ENCODE data around the gene YPEL4. TPM values are rescaled to one million over a fixed set of nuclear protein-coding genes. Genes with fewer than 3 reads are reported as not detected.
"Not testable (repeated sequence)": the region's sequence is repeated elsewhere in the genome, so short reads cannot be mapped to it uniquely, and the experiment has no call there.

Gene YPEL4
- total RNA-seq (ENCODE audit: low replicate concordance) = 0.38 and 0.48 TPM in 2 replicates
- long read RNA-seq = 0 reads

GRCh38 chr11:57649826-57650738, at the start of gene YPEL4:
YPEL4 (minus strand) TSS chr11:57649912; CDS start chr11:57647107, 2,805 bp downstream.
- DNase-seq (ENCODE audit: extremely low spot score, unreplicated experiment) = no peak
- peak within 1 kb of the TSS; percentile 85 for H3K27ac Mint-ChIP-seq
- H3K4me1 Mint-ChIP-seq (ENCODE audit: unreplicated experiment) = peaks cover 55% of the 10 kb centered on the region
- TF ChIP-seq CTCF (conservative IDR thresholded peaks at IDR 0.05) = no peak
- peak within 1 kb of the TSS; percentile 85 for H3K4me3 Mint-ChIP-seq
- H3K27me3 Mint-ChIP-seq = peaks cover 63% of the 10 kb centered on the region
- H3K36me3 Mint-ChIP-seq = no peaks in the 10 kb centered on the region
- no peaks in the 10 kb centered on the region for H3K9me3 Mint-ChIP-seq

- peak overlapping the region; percentile 44 for H3K27ac Mint-ChIP-seq
- H3K9me3 Mint-ChIP-seq = no peaks in the 10 kb centered on the region
- TF ChIP-seq CTCF (conservative IDR thresholded peaks at IDR 0.05) = no peak
- H3K36me3 Mint-ChIP-seq = peaks cover 26% of the 10 kb centered on the region
- DNase-seq (ENCODE audit: extremely low spot score, unreplicated experiment) = no peak
- no peaks in the 10 kb centered on the region for H3K27me3 Mint-ChIP-seq
- H3K4me3 Mint-ChIP-seq = no peak overlapping the region
- no peaks in the 10 kb centered on the region for H3K4me1 Mint-ChIP-seq (ENCODE audit: unreplicated experiment)
Observed at GRCh38 chr11:57698843-57699365, 49.2 kb upstream of the YPEL4 start.

- H3K9me3 Mint-ChIP-seq; H3K27ac Mint-ChIP-seq; H3K4me1 Mint-ChIP-seq (ENCODE audit: unreplicated experiment); DNase-seq (ENCODE audit: extremely low spot score, unreplicated experiment); H3K27me3 Mint-ChIP-seq; H3K4me3 Mint-ChIP-seq: not testable (repeated sequence)
- H3K36me3 Mint-ChIP-seq = peaks cover 26% of the 10 kb centered on the region
Observed at GRCh38 chr11:57690474-57690873, 40.8 kb upstream of the YPEL4 start.

GRCh38 chr11:57681168-57681567, 31.5 kb upstream of the YPEL4 start:
- no peak for DNase-seq (ENCODE audit: extremely low spot score, unreplicated experiment)
- peaks cover 2% of the 10 kb centered on the region for H3K4me1 Mint-ChIP-seq (ENCODE audit: unreplicated experiment)
- H3K27ac Mint-ChIP-seq = peak overlapping the region; percentile 92
- TF ChIP-seq CTCF (conservative IDR thresholded peaks at IDR 0.05) = no peak
- no peak overlapping the region for H3K4me3 Mint-ChIP-seq
- peaks cover 28% of the 10 kb centered on the region for H3K36me3 Mint-ChIP-seq
- no peaks in the 10 kb centered on the region for H3K9me3 Mint-ChIP-seq
- H3K27me3 Mint-ChIP-seq = no peaks in the 10 kb centered on the region

GRCh38 chr11:57680552-57680874, 30.8 kb upstream of the YPEL4 start:
- Mint-ChIP-seq H3K4me1 (ENCODE audit: unreplicated experiment) (peaks cover 8% of the 10 kb centered on the region), H3K36me3 (peaks cover 29% of the 10 kb centered on the region), H3K9me3 (no peaks in the 10 kb centered on the region), H3K4me3 (peak overlapping the region; percentile 63), H3K27ac (peak overlapping the region; percentile 92), H3K27me3 (no peaks in the 10 kb centered on the region)
- TF ChIP-seq CTCF (conservative IDR thresholded peaks at IDR 0.05) = no peak
- no peak for DNase-seq (ENCODE audit: extremely low spot score, unreplicated experiment)

- H3K36me3 Mint-ChIP-seq = peaks cover 31% of the 10 kb centered on the region
- H3K4me1 Mint-ChIP-seq (ENCODE audit: unreplicated experiment) = peaks cover 12% of the 10 kb centered on the region
- peak overlapping the region; percentile 92 for H3K27ac Mint-ChIP-seq
- H3K9me3 Mint-ChIP-seq = no peaks in the 10 kb centered on the region
- TF ChIP-seq CTCF (conservative IDR thresholded peaks at IDR 0.05) = no peak
- H3K27me3 Mint-ChIP-seq = no peaks in the 10 kb centered on the region
- no peak overlapping the region for H3K4me3 Mint-ChIP-seq
- no peak for DNase-seq (ENCODE audit: extremely low spot score, unreplicated experiment)
Observed at GRCh38 chr11:57679396-57679795, 29.7 kb upstream of the YPEL4 start.

All from type B pancreatic cell (in vitro differentiated cells).